Medulla oblongata (tissue), 1 donor: ENCODE data around the gene RBM15B.
"Not testable (repeated sequence)": the region's sequence is repeated elsewhere in the genome, so short reads cannot be mapped to it uniquely, and the experiment has no call there.

Experiments
- DNase-seq: peaks from one replicate; pipeline ENCODE4 v3.0.0-alpha.2; 2015; ENCODE audit errors: extremely low spot score

RBM15B gene, protein sequence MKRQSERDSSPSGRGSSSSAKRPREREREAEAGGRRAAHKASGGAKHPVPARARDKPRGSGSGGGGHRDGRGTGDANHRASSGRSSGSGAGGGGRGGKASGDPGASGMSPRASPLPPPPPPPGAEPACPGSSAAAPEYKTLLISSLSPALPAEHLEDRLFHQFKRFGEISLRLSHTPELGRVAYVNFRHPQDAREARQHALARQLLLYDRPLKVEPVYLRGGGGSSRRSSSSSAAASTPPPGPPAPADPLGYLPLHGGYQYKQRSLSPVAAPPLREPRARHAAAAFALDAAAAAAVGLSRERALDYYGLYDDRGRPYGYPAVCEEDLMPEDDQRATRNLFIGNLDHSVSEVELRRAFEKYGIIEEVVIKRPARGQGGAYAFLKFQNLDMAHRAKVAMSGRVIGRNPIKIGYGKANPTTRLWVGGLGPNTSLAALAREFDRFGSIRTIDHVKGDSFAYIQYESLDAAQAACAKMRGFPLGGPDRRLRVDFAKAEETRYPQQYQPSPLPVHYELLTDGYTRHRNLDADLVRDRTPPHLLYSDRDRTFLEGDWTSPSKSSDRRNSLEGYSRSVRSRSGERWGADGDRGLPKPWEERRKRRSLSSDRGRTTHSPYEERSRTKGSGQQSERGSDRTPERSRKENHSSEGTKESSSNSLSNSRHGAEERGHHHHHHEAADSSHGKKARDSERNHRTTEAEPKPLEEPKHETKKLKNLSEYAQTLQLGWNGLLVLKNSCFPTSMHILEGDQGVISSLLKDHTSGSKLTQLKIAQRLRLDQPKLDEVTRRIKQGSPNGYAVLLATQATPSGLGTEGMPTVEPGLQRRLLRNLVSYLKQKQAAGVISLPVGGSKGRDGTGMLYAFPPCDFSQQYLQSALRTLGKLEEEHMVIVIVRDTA

DNA sequence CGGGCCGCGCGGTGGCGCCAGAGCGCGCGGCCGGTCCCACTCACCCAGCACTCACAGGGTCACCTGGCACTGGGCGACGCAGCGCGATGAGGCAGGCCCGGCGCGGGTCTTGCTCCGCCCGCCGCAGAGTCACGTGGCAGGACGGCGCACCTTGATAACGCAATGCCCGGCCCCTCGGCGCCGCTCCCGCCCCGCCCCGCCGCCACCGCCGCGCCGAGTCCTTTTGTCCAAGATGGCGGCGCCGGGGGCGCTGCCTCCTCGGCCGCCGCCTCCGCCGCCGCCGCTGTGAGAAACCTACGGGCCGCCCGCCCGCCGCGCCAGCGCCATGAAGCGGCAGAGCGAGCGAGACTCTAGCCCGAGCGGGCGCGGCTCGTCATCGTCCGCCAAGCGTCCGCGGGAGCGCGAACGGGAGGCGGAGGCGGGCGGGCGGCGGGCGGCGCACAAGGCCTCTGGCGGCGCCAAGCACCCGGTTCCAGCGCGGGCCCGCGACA is at the start of gene RBM15B:
Gene RBM15B, plus strand, starts transcription at position 211 of the 491 bp plus-strand sequence. Its CDS starts 115 bp downstream, at position 326.
- DNase-seq: peak; percentile 97

DNA sequence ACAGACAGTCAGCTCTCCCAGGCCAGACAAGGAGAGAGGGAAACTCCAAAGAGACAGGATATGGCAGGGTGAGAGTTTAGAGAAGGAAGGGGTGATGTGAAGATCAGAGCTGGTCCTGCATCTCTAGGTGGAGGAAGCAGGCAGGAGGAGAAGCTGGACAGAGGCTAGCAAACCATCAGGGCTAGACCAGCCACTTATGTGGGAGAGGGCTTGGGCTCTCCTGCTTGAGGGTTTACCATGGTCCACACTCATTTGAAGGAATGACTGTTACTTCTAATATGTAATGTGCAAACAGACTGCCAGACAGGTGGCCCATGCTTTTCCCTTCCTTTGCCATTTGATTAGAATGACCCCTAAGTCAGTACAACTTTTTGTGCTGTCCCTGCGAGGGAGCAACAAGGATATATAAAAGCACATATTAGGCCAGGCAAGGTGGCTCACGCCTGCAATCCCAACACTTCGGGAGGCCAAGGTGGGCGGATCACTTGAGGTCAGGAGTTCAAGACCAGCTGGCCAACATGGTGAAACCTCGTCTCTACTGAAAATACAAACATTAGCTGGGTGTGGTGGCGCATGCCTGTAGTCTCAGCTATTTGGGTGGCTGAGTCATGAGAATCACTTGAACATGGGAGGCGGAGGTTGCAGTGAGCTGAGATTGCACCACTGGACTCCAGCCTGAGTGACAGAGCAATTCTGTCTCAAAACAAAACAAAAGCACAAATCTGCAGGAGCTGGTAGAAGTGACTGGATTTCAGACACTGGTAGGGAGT is 47.0 kb upstream of the RBM15B start:
- no peak for DNase-seq

DNA sequence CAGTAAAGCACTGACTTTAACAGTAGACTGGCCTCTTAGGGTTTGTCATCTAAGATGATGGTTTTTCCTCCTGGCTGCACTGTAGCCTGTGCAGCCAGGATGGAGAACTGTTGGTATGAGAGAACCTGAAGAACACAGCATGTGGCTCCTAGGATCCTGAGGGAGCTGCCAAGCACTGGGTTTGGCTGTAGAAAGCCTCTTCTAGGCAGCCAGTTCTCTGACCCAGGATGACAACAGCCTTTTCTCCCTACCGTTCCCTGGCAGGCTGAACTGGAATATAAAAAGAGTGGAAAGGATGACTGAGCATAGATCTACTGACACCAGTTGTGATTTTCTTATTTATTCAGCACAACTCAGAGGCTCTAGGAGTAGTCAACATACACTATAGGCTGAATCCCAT is 40.3 kb upstream of the RBM15B start:
- peak; percentile 59 for DNase-seq

DNA sequence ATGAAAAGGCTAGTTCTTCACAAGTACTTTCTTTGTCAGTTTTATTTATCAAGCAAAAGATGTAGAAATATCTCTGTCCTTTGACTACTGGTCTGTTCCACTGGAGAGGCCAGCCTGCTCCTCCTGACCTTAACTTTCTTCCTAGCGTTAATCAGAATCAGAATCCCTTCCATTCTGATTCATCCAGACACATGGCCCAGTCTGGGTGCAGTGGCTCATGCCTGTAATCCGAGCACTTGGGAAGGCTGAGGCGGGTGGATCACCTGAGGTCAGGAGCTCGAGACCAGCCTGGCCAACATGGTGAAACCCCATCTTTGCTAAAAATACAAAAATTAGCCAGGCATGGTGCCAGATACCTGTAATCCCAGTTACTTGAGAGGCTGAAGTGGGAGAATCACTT is 38.0 kb upstream of the RBM15B start:
- no peak for DNase-seq

DNA sequence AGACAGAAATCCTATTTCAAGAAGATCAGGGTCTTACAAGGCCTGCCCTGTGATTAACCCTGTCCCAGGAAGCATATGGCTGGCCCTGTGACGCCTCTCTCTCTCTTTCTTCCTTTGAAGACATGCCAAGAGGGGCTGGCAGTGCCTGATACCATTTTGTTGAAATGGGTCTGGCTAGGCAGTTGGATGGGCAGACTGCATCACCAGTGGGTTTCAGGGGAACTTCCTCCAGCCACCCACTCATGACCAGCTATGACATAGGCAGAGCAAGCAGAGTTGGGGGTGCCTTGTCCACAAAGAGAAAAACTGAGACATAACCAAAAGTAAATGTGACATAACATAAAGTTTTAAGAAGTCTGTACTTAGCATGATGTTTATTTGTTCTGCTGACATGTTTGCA is 37.4 kb upstream of the RBM15B start:
- no peak for DNase-seq

DNA sequence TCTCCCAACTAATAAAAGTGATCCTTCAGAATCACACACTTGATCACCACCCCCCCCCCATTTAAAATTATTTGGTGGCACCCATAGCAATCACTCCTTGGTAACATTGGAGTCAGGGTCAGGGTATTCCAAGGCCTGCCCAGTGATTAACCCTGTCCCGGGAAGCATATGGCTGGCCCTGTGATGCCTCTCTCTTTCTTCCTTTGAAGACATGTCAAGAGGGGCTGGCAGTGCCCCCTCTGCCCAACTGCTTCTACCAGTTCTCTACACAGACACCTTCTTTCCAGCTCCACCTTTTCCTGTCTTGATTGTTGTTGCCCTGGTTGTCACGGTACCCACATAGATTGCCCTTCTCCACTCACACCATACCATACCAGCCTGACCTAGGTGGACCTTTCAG is 36.9 kb upstream of the RBM15B start:
- DNase-seq: no peak

DNA sequence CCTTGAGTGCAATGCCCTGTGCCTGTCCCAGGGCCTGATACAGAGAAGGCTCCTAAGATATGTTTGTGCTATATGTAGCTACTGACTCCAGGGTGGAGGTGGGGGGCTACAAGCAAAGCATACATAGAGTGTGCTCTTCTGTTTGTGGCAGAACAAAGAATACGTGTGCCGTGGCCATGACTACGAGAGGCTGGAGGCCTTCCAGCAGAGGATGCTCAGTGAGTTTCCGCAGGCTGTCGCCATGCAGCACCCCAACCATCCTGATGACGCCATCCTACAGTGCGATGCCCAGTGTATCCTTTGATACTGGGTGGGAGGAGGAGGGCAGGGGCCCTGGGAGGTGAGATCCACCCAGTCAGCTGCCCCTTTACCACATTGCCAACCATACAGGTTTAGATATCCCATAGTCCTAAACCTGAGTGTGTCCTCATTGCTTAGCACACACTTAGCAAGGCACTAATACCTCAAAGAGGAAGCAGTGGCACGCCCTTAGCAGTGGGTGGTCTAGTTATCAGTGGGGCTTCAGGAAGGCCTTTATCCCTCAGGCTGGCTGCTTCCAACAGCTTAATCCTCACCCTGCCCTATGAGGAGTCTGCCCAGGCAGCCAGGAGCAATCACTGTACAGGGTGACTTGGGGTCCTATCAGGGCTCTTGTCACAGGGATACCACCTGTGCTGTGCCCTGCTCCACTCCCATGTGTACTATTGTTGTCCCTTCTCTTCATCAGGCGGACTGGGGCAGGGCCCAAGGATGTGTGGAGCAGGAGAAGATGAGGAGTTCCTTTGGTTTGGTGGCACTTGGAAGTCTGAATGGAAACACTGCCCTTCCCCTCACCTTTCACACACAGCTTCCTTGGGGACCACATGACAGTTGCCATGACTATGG is 36.1 kb upstream of the RBM15B start:
- no peak for DNase-seq

DNA sequence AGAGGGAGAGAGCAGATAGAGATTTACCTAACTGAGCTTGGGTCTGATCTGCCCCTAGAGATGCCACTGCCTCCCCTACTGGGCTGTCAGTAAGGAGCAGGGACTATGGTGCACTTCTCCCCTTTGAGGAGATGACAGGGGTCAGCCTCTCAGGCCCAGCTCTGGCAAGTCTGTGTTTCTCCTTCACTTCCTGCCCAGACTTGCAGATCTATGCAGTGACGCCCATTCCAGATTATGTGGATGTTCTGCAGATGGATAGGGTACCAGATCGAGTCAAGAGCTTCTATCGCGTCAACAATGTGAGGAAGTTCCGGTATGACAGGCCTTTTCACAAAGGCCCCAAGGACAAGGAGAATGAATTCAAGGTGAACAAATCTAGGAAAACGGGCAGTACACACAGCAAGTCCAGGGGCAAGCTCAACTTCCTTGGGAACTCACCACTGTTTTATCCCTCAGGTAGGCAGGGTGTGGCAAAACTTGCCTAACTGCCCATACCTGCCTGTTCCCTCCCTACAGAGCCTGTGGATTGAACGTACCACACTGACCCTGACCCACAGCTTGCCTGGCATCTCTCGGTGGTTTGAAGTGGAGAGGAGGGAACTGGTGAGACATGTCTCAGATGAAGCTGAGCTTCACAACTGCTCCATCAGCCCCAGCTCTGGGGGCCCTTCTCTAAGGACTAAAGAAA is 35.0 kb upstream of the RBM15B start:
- no peak for DNase-seq

DNA sequence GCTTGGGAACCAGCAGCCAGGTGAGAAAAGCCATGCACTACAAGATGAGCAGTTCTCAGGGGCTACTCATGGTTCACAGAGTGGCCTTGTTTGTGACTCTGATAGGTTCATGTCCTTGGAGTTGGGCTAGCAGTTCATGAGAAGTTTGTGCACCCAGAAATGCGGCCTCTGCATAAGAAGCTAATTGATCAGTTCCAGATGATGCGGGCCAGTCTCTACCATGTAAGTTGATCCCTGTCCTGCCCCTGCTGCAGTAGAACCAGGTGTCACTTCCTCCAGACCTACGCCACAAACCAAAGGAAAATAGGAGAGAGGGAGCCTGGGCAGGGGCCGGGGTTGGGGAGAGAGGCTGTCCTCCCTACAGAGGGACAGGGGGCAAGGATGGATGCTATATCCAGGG is 33.2 kb upstream of the RBM15B start:
- no peak for DNase-seq

DNA sequence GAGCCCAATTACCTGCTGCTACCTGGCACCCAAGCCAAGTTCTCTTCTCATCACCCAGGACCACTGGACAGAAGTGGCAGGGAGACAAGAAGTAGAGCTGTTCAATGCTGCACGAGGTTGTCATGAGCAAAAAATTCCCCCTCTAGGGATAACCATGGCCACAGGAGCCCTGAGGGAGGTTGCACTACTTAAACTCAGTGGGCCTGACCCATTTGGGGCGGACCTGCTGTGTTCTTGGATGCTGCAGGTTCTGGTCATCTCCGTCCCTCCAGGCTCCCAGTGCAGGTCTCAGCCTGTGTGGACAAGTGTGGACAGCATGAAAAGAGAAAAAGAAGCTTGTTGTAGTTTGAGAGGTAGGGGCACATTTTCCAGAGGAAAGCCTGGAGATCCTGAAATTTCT is 32.1 kb upstream of the RBM15B start:
- no peak for DNase-seq

DNA sequence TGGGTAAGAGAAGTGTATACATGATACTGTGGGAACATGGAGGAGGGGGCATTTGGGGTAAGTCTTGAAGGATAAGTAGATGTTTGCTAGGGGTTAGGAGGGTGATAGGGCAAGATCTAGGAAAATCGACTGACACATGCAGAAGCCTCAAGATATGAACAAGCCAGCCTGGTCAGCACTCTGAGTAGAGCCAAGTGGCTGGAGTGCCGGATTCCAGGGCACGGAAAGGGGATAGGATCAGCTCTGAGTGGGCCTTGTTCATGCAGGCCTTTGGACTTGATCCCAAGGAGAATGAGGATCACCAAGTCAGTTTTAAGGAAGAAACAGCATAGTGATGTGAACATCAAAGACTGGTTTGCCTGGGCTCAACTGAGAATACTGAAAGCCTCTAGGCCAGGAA is 30.3 kb upstream of the RBM15B start:
- no peak for DNase-seq

DNA sequence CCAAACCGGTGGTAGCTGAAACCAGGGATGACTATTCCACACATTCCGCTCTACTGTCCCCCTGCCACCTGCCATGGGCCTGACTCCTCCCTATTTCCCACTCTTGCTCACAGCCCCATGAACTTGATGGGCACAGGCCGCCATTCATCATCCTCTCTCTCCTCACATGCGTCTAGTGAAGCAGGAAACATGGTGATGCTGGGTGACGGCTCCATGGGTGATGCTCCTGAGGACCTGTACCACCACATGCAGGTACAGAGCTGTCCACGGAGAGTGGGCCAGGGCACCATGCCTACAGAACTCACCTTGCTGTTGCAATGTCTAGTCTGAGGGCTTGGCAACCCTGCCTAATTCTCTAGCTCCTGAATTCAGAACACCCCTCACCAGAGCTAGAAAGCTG is 29.3 kb upstream of the RBM15B start:
- no peak for DNase-seq

DNA sequence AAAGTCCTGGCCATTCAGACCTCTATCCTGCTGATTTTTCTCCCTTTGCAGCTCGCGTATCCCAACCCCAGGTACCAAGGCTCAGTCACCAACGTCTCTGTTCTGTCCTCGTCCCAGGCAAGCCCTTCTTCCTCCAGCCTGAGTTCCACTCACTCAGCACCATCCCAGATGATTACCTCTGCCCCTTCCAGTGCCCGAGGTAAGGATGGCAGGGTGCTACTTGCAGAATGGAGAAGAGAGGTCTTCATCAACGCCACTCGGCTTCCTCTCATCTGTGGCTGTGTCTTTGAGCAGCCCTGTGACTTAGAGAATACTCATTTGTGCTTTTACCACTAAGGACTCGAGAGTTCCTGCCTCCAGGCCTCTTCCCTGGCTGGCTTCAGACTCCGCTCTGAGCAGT is 28.6 kb upstream of the RBM15B start:
- no peak for DNase-seq

DNA sequence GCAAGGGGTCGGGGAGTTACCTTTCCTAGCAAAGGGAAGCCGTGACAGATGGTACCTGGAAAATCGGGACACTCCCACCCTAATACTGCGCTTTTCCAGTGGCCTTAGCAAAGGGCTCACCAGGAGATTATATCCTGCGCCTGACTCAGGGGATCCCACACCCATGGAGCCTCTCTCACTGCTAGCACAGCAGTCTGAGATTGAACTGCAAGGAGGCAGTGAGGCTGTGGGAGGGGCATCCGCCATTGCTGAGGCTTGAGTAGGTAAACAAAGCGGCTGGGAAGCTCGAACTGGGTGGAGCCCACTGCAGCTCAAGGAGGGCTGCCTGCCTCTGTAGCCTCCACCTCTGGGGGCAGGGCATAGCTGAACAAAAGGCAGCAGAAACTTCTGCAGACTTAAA is 22.8 kb upstream of the RBM15B start:
- DNase-seq: not testable (repeated sequence)

DNA sequence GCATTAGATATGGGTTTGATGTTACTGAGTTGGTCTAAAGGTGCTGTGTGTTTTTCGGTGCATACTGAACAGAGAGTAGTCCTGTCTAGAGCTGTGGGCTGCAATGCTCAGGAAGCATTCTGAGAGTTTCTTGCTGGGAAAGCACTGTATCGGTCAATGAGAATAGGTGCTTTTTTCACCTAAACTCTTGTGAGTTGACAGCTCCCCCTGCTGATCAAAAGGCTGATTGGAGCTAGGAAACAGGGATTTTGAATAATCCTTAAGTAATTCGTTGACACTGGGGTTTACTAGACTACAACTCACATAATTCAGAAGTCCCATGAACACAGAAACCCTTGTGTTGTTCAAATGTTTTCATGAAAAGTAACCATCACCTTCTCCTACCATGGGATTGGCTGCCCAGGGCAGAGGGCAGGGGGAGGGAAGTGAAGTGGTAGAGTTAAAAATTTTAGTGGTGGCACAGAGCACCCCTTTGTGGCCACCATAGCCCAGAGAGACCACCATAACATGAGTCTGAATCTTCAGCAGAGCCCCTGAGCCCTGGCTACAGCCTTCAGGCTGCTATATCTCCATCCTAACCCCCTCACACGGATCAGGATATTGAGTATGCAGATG is 19.0 kb upstream of the RBM15B start:
- DNase-seq: peak; percentile 78

DNA sequence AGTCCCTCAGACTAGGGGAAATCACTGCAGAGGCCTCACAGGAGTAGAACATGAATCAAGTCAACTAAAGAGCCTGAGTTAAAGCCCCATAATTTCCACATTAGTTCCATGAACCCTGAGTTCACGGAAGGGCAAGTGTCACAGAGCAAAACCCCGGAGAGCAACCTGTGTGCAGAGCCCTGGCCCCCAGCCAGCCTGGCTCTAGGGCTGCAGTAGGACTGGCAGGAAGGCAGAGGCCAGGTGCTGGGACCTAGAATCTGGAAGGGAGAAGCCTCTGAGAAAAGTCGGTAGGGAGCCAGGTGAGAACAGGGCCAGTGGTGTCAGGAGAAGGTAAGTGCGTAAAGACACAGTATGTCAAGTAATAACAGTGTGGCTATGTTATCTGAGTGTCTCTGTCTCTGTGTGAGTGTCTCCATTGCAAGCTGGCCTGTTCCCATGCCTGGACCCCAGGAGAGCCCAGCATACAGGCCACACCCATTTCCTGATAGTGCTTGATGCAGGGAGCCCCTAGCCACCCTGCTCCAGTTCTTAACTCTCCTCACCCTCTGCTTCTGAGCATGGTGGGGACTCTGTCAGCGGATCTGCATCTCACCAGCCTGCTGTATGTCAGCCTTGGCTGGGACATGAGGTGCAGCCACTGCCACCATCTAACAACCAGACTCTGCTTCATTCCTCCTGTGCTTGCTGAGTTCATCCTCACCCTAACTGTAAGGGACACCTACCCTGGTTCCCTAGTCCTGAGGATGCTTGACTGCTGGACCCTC is 17.2 kb upstream of the RBM15B start:
- no peak for DNase-seq

DNA sequence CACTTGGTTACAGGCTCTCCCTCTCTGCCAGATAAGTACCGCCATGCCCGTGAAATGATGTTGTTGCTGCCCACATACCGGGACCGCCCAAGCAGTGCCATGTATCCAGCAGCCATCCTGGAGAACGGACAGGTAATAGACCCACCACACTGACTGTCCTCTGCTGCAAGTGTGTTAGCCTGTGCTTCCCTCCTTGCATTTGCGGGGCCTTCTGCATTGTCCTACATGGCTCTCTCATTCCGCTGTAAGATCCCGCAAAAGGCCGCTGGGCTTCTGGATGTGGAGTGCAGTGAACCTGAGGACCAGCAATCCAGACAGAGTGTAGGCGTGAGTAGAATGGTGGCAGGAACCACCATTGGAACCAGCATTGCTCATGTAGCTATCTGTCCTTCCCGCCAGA is 16.6 kb upstream of the RBM15B start:
- DNase-seq: no peak

DNA sequence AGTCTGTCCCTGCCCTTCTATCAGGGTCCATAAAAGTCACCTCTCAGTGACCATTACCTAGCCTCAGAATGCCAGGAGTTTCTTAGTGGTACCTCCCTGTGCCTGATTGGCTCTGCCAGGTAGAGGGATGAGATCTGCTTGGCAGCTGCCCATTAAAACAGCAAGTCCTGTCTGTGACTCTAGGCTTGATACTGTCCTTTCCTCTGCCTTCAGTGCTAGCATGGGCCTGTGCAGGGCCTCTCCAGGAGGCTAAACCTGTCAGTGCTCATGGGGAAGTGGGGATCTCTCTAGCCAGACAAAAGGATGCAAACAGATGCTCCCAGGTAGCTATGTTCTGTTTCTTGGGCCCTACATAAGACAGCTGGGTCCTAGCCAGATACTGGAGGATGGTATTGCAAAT is 15.9 kb upstream of the RBM15B start:
- DNase-seq: no peak

DNA sequence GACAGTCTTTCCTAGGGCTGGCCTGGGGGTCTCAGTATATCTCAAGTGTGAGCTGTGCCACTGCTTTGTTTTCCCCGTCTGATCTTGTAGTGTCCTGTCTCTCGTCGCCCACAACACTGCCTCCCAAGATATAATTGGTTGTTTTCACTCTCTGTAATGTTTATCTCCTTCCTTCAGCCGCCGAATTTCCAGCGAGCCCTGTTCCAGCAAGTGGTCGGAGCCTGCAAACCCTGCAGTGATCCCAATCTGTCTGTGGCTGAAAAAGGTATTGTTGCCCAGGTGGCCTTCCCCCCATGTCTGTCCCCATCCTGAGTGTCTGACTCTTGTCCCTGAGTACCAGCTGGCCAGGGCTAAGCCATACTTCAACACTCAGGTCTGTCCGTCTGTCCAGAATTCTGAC is 15.5 kb upstream of the RBM15B start:
- DNase-seq: no peak
